Natural killer cell (primary cell): ENCODE results near the gene INHBB. TPM values are rescaled to one million over a fixed set of nuclear protein-coding genes. Genes with fewer than 3 reads are reported as not detected.

ENCODE experiments used
- ATAC-seq, 3 donors: fragments of 150-1000 bp in 2 of 3; fragments of 200-7000 bp in 1 of 3; cut with Tn5 transposase; 1 replicate in 1 of 3; 2 replicates in 2 of 3; pipeline ENCODE4 v1.10.0; 2021; ENCODE audit warnings: mild to moderate bottlenecking in 2 of 3, moderate library complexity in 2 of 3
- DNase-seq, 2 donors: peaks; one replicate each; pipeline versions ENCODE4 v3.0.0 to v3.0.0-alpha.2; 2013 to 2021; ENCODE audit warnings: mixed read lengths in 1 of 2
- H3K27ac ChIP-seq: one replicate; pipeline ENCODE4 v1.5.1; 2013; ENCODE audit warnings: mild to moderate bottlenecking, low read length
- H3K27me3 ChIP-seq: one replicate; pipeline ENCODE4 v1.6.1; 2013; ENCODE audit warnings: low read length; ENCODE audit not compliant: control insufficient read depth, insufficient read depth
- H3K36me3 ChIP-seq: one replicate; pipeline ENCODE4 v1.6.1; 2013; ENCODE audit warnings: low read length; ENCODE audit not compliant: control insufficient read depth, insufficient read depth
- H3K4me1 ChIP-seq: one replicate; pipeline ENCODE4 v1.6.1; 2013; ENCODE audit warnings: low read length; ENCODE audit not compliant: control insufficient read depth, insufficient read depth
- H3K4me3 ChIP-seq: one replicate; pipeline ENCODE4 v1.5.1; 2013; ENCODE audit warnings: low read length
- H3K9me3 ChIP-seq: one replicate; pipeline ENCODE4 v1.6.1; 2013; ENCODE audit warnings: low read length; ENCODE audit not compliant: control insufficient read depth, insufficient read depth
- H3K27ac Mint-ChIP-seq, 2 donors: one replicate each; pipeline ENCODE4 v1.8.0; 2022; ENCODE audit warnings: mild to moderate bottlenecking in 2 of 2, mixed read lengths in 2 of 2, moderate library complexity in 1 of 2
- H3K27me3 Mint-ChIP-seq, 2 donors: one replicate each; pipeline ENCODE4 v1.8.0; 2022; ENCODE audit warnings: low read depth in 2 of 2, mixed read lengths in 2 of 2
- H3K36me3 Mint-ChIP-seq: one replicate; pipeline ENCODE4 v1.8.0; 2022; ENCODE audit warnings: mixed read lengths
- H3K4me1 Mint-ChIP-seq, 2 donors: one replicate each; pipeline ENCODE4 v1.8.0; 2022; ENCODE audit warnings: mixed read lengths in 2 of 2
- H3K4me3 Mint-ChIP-seq: one replicate; pipeline ENCODE4 v1.8.0; 2022; ENCODE audit warnings: mild to moderate bottlenecking, moderate library complexity, mixed read lengths
- H3K9me3 Mint-ChIP-seq, 2 donors: one replicate each; pipeline ENCODE4 v1.8.0; 2022; ENCODE audit warnings: mixed read lengths in 2 of 2
- WGBS: methylation state at CpG from one replicate; pipeline ENCODE4 v1.1.7; 2013; ENCODE audit warnings: missing lambda C conversion rate; ENCODE audit not compliant: insufficient coverage; 5-methylcytosine and 5-hydroxymethylcytosine counted together
- intact Hi-C: fragments of 100-400 bp; cut with micrococcal nuclease; formaldehyde crosslinking; loops from one replicate; pipeline ENCODE4 v1.14.2; 2022
- total RNA-seq, 4 donors: library from RNA; stranded (reverse); fragments of 120-200 nt in 1 of 4; gene quantifications; one replicate each; pipeline versions ENCODE4 v1.2.3 to v1.2.4, GENCODE V29; 2013 to 2022
- TF ChIP-seq, protein P1 (sequence below): fragments of 200-600 bp; IDR thresholded peaks from one replicate; pipeline ENCODE4 v1.8.0; 2022; ENCODE audit warnings: antibody characterized with exemption

INHBB gene
- total RNA-seq, 3 donors from 2014 or later (not counting 1 experiment from before 2014, with no cell fraction given), result 0.07 to 0.10 TPM; not detected in 1

DNA sequence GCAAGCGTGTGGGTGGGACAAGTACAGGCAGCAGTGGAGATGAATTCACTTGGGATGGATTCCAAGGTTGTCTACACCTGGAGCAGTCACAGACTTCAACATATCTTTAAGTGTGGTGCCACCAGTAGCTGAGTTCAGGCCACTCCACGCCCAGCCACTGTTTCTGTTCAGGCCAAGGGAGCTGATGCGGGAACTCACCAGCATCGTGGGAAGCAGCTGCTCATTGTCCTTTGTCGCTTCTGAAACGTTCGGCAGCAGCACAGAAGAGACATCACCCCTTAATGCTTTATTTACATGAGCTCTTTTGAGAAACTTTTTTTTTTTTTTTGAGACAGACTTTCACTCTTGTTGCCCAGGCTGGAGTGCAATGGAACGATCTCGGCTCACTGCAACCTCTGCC lies 19.9 kb upstream of the INHBB start:
- no peaks in the 10 kb centered on the region for H3K9me3 ChIP-seq
- Mint-ChIP-seq H3K4me1 (no peaks in the 10 kb centered on the region), H3K9me3 (no peaks in the 10 kb centered on the region), H3K4me3 (no peak overlapping the region), H3K27ac (no peak overlapping the region), H3K36me3 (no peaks in the 10 kb centered on the region), H3K27me3 (peaks cover 0 to 6% of the 10 kb centered on the region in 2 donors)
- H3K4me3 ChIP-seq, result no peak overlapping the region
- ATAC-seq (no peak), DNase-seq (no peak)
- H3K36me3 ChIP-seq, result no peaks in the 10 kb centered on the region
- no peaks in the 10 kb centered on the region for H3K4me1 ChIP-seq
- intact Hi-C loops, result no loop called here
- no peak overlapping the region for H3K27ac ChIP-seq
- TF ChIP-seq, protein P1, sequence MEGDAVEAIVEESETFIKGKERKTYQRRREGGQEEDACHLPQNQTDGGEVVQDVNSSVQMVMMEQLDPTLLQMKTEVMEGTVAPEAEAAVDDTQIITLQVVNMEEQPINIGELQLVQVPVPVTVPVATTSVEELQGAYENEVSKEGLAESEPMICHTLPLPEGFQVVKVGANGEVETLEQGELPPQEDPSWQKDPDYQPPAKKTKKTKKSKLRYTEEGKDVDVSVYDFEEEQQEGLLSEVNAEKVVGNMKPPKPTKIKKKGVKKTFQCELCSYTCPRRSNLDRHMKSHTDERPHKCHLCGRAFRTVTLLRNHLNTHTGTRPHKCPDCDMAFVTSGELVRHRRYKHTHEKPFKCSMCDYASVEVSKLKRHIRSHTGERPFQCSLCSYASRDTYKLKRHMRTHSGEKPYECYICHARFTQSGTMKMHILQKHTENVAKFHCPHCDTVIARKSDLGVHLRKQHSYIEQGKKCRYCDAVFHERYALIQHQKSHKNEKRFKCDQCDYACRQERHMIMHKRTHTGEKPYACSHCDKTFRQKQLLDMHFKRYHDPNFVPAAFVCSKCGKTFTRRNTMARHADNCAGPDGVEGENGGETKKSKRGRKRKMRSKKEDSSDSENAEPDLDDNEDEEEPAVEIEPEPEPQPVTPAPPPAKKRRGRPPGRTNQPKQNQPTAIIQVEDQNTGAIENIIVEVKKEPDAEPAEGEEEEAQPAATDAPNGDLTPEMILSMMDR, result no peak
- H3K27me3 ChIP-seq, result no peaks in the 10 kb centered on the region
- WGBS, result 87% methylated on average over 9 of the region's 9 CpGs

- no peaks in the 10 kb centered on the region for H3K4me1 Mint-ChIP-seq
These were observed 14.8 kb upstream of the INHBB start for GRCh38 chr2:120330946-120331822.

DNA sequence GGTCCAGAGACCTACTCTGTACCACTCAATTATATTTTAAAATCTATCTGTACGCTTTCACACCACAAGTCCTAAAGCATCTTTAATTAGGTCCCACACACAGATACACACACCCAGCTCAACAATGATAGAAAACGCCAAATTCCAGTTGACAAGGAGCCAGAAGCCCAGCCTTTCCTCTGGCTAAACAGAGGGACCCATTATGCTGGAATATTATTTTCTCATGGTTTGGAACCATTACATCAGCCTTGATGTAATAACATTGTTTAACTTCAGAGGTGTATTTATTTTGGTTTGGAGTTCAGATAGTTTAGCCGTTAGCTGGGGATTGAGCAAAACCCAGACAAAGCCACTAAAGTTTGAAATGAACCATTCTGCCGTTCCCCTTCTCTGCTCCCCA lies 14.0 kb upstream of the INHBB start:
- H3K27me3 ChIP-seq, result no peaks in the 10 kb centered on the region
- H3K4me1 ChIP-seq, result no peaks in the 10 kb centered on the region
- H3K4me3 ChIP-seq, result no peak overlapping the region
- H3K27ac ChIP-seq, result no peak overlapping the region
- ATAC-seq, result no peak
- H3K36me3 ChIP-seq, result no peaks in the 10 kb centered on the region
- no peaks in the 10 kb centered on the region for H3K36me3 Mint-ChIP-seq
- 88% methylated on average over 4 of the region's 4 CpGs for WGBS
- H3K27me3 Mint-ChIP-seq, result peaks cover 24 to 26% of the 10 kb centered on the region in 2 donors
- H3K4me1 Mint-ChIP-seq, result no peaks in the 10 kb centered on the region
- intact Hi-C loops, result no loop called here
- no peaks in the 10 kb centered on the region for H3K9me3 Mint-ChIP-seq
- TF ChIP-seq, protein P1, result no peak
- DNase-seq, result no peak
- no peak overlapping the region for H3K4me3 Mint-ChIP-seq
- H3K9me3 ChIP-seq, result no peaks in the 10 kb centered on the region
- H3K27ac Mint-ChIP-seq, result no peak overlapping the region

More at GRCh38 chr2:120330946-120331822, 14.8 kb upstream of the INHBB start:
- 58% methylated on average over 24 of the region's 24 CpGs for WGBS
- intact Hi-C loops, result no loop called here
- ATAC-seq (no peak), DNase-seq (no peak)
- H3K36me3 Mint-ChIP-seq, result no peaks in the 10 kb centered on the region
- Histone ChIP-seq H3K27me3 (no peaks in the 10 kb centered on the region), H3K9me3 (no peaks in the 10 kb centered on the region), H3K4me3 (no peak overlapping the region), H3K36me3 (no peaks in the 10 kb centered on the region), H3K27ac (no peak overlapping the region), H3K4me1 (no peaks in the 10 kb centered on the region)
- TF ChIP-seq, protein P1, result no peak
- H3K27ac Mint-ChIP-seq, result no peak overlapping the region
- no peak overlapping the region for H3K4me3 Mint-ChIP-seq
- H3K27me3 Mint-ChIP-seq, result peaks cover 19 to 22% of the 10 kb centered on the region in 2 donors
- H3K9me3 Mint-ChIP-seq, result no peaks in the 10 kb centered on the region
